ENCODE results near the gene BNIP2. TPM values are rescaled to one million over a fixed set of nuclear protein-coding genes. Genes with fewer than 3 reads are reported as not detected.
"Not testable (repeated sequence)": the region's sequence is repeated elsewhere in the genome, so short reads cannot be mapped to it uniquely, and the experiment has no call there.

BNIP2 gene
- total RNA-seq, 1 experiment from 2014 or later, result 127 TPM

- DNase-seq (ENCODE audit: low read depth), result no peak
Measured at GRCh38 chr15:59688423-59688781, 718 bp downstream of the BNIP2 start.

- DNase-seq (ENCODE audit: low read depth), result peak; percentile 16
Measured at GRCh38 chr15:59687836-59688235, 1.3 kb downstream of the BNIP2 start.

- DNase-seq (ENCODE audit: low read depth), result no peak
Measured at GRCh38 chr15:59686389-59686788, 2.7 kb downstream of the BNIP2 start.

GRCh38 chr15:59685737-59686297 lies 3.3 kb downstream of the BNIP2 start:
- peak; percentile 23 for DNase-seq (ENCODE audit: low read depth)

GRCh38 chr15:59680870-59681269 lies 8.2 kb downstream of the BNIP2 start:
- no peak for DNase-seq (ENCODE audit: low read depth)

- no peak for DNase-seq (ENCODE audit: low read depth)
Measured at GRCh38 chr15:59680346-59680745, 8.8 kb downstream of the BNIP2 start.

GRCh38 chr15:59678620-59679019 lies 10.5 kb downstream of the BNIP2 start:
- DNase-seq (ENCODE audit: low read depth), result no peak

GRCh38 chr15:59678172-59678571 lies 10.9 kb downstream of the BNIP2 start:
- DNase-seq (ENCODE audit: low read depth), result no peak

GRCh38 chr15:59676565-59676964 lies 12.6 kb downstream of the BNIP2 start:
- no peak for DNase-seq (ENCODE audit: low read depth)

- no peak for DNase-seq (ENCODE audit: low read depth)
Measured at GRCh38 chr15:59674361-59674877, 14.7 kb downstream of the BNIP2 start.

- DNase-seq (ENCODE audit: low read depth), result no peak
Measured at GRCh38 chr15:59668556-59668955, 20.6 kb downstream of the BNIP2 start.

- DNase-seq (ENCODE audit: low read depth), result no peak
Measured at GRCh38 chr15:59662260-59662659, 26.9 kb downstream of the BNIP2 start.

- DNase-seq (ENCODE audit: low read depth), result no peak
Measured at GRCh38 chr15:59659366-59659765, 29.8 kb downstream of the BNIP2 start.

- DNase-seq (ENCODE audit: low read depth), result no peak
Measured at GRCh38 chr15:59657635-59658125, 31.4 kb downstream of the BNIP2 start.

- DNase-seq (ENCODE audit: low read depth), result peak; percentile 94
Measured at GRCh38 chr15:59656897-59657634, 32.1 kb downstream of the BNIP2 start, which contains the start of gene GTF2A2. TSS of gene GTF2A2 (minus strand) at chr15:59657515. CDS start at chr15:59652277, 5,238 bp downstream.

GRCh38 chr15:59654046-59654445 lies 35.1 kb downstream of the BNIP2 start:
- no peak for DNase-seq (ENCODE audit: low read depth)

- DNase-seq (ENCODE audit: low read depth), result no peak
Measured at GRCh38 chr15:59649603-59650002, 39.5 kb downstream of the BNIP2 start.

GRCh38 chr15:59647085-59647484 lies 42.0 kb downstream of the BNIP2 start:
- DNase-seq (ENCODE audit: low read depth), result no peak

- DNase-seq (ENCODE audit: low read depth), result no peak
Measured at GRCh38 chr15:59646277-59646676, 42.8 kb downstream of the BNIP2 start.

- not testable (repeated sequence) for DNase-seq (ENCODE audit: low read depth)
Measured at GRCh38 chr15:59645812-59646211, 43.3 kb downstream of the BNIP2 start.

GRCh38 chr15:59644756-59645155 lies 44.4 kb downstream of the BNIP2 start:
- no peak for DNase-seq (ENCODE audit: low read depth)

- DNase-seq (ENCODE audit: low read depth), result no peak
Measured at GRCh38 chr15:59642351-59642750, 46.8 kb downstream of the BNIP2 start.

GRCh38 chr15:59637507-59637906 lies 51.6 kb downstream of the BNIP2 start:
- not testable (repeated sequence) for DNase-seq (ENCODE audit: low read depth)

Measured in RPMI7951 (cell line).